OCI-LY1 (cell line): Measurements from ENCODE around the gene PSMD2.

Experiments
- H2AFZ ChIP-seq: fragments of 200-600 bp; sonication (generic), shearing (Covaris generic); 2 replicates; pipeline ENCODE4 v1.6.0; 2014; ENCODE audit warnings: antibody characterized with exemption, mild to moderate bottlenecking, low read length
- H3F3A ChIP-seq: fragments of 200-600 bp; sonication (generic), shearing (Covaris generic); 2 replicates; pipeline ENCODE4 v1.6.0; 2014; ENCODE audit warnings: mild to moderate bottlenecking, antibody characterized with exemption, low read length, moderate library complexity; ENCODE audit not compliant: insufficient read depth
- H3K27ac ChIP-seq: fragments of 200-600 bp; sonication (generic); 2 replicates; pipeline ENCODE4 v1.5.1; 2014; ENCODE audit warnings: low read length, mixed run types, mild to moderate bottlenecking, low read depth; ENCODE audit not compliant: poor library complexity, severe bottlenecking
- H3K27me3 ChIP-seq: fragments of 200-600 bp; sonication (generic); 2 replicates; pipeline ENCODE4 v1.6.0; 2014; ENCODE audit warnings: antibody characterized with exemption, mild to moderate bottlenecking, low read length, moderate library complexity; ENCODE audit not compliant: insufficient read depth
- H3K36me3 ChIP-seq: fragments of 200-600 bp; sonication (generic); 2 replicates; pipeline ENCODE4 v1.6.1; 2014; ENCODE audit warnings: mild to moderate bottlenecking, antibody characterized with exemption, low read length, moderate library complexity, mixed read lengths; ENCODE audit not compliant: insufficient read depth
- H3K4me1 ChIP-seq: fragments of 200-600 bp; sonication (generic); 2 replicates; pipeline ENCODE4 v1.5.1; 2014; ENCODE audit warnings: mild to moderate bottlenecking, low read length, moderate library complexity; ENCODE audit not compliant: insufficient read depth, severe bottlenecking
- H3K4me2 ChIP-seq: fragments of 200-600 bp; sonication (generic), shearing (Covaris generic); 2 replicates; pipeline ENCODE4 v1.6.1; 2014; ENCODE audit warnings: low read length
- H3K4me3 ChIP-seq: fragments of 200-600 bp; sonication (generic); 2 replicates; pipeline ENCODE4 v1.5.1; 2014; ENCODE audit warnings: low read length, low read depth, mild to moderate bottlenecking, mixed read lengths; ENCODE audit not compliant: poor library complexity, severe bottlenecking
- H3K79me2 ChIP-seq: fragments of 200-600 bp; shearing (Covaris generic); 2 replicates; pipeline ENCODE4 v1.6.1; 2016; ENCODE audit warnings: mixed run types, low read length, mixed read lengths; ENCODE audit not compliant: insufficient read depth
- H3K9ac ChIP-seq: fragments of 200-600 bp; sonication (generic), shearing (Covaris generic); 2 replicates; pipeline ENCODE4 v1.6.1; 2014; ENCODE audit warnings: mild to moderate bottlenecking, low read length, mixed read lengths
- H3K9me2 ChIP-seq: fragments of 200-600 bp; sonication (generic), shearing (Covaris generic); 2 replicates; pipeline ENCODE4 v1.6.1; 2014; ENCODE audit warnings: low read depth, mild to moderate bottlenecking, low read length, mixed read lengths
- H3K9me3 ChIP-seq: fragments of 200-600 bp; shearing (Covaris generic); 2 replicates; pipeline ENCODE4 v1.6.1; 2014; ENCODE audit warnings: low read length, mixed read lengths
- H4K20me1 ChIP-seq: fragments of 200-600 bp; sonication (generic), shearing (Covaris generic); 2 replicates; pipeline ENCODE4 v1.6.0; 2016; ENCODE audit warnings: mild to moderate bottlenecking, low read length; ENCODE audit not compliant: insufficient read depth
- CTCF ChIP-seq: fragments of 200-600 bp; sonication (generic), shearing (Covaris generic); IDR thresholded peaks from 2 replicates; pipeline ENCODE4 v1.5.1; 2017; ENCODE audit warnings: mild to moderate bottlenecking, antibody characterized with exemption, low read length, moderate library complexity, mixed read lengths
- EZH2 ChIP-seq: fragments of 200-600 bp; sonication (generic), shearing (Covaris generic); IDR thresholded peaks from 2 replicates; pipeline ENCODE4 v1.8.0; 2017; ENCODE audit warnings: borderline replicate concordance, mixed run types, mild to moderate bottlenecking, antibody characterized with exemption, low read length, moderate library complexity, mixed read lengths

PSMD2 gene

GRCh38 chr3:184343200-184343876 is 44.3 kb downstream of the PSMD2 start:
- Histone ChIP-seq H3K27ac (no peak overlapping the region), H3K9me3 (no peaks in the 10 kb centered on the region), H3K27me3 (no peaks in the 10 kb centered on the region; the same call in 1 of the 2 replicates), H3K79me2 (no peaks in the 10 kb centered on the region), H3K4me2 (no peak overlapping the region), H3K36me3 (no peaks in the 10 kb centered on the region), H3F3A (no peaks in the 10 kb centered on the region), H3K9ac (no peak overlapping the region), H3K4me3 (no peak overlapping the region), H4K20me1 (no peaks in the 10 kb centered on the region), H3K9me2 (no peaks in the 10 kb centered on the region), H3K4me1 (no peaks in the 10 kb centered on the region), H2AFZ (no peak overlapping the region)
- TF ChIP-seq EZH2 (no peak), CTCF (no peak)

DNA sequence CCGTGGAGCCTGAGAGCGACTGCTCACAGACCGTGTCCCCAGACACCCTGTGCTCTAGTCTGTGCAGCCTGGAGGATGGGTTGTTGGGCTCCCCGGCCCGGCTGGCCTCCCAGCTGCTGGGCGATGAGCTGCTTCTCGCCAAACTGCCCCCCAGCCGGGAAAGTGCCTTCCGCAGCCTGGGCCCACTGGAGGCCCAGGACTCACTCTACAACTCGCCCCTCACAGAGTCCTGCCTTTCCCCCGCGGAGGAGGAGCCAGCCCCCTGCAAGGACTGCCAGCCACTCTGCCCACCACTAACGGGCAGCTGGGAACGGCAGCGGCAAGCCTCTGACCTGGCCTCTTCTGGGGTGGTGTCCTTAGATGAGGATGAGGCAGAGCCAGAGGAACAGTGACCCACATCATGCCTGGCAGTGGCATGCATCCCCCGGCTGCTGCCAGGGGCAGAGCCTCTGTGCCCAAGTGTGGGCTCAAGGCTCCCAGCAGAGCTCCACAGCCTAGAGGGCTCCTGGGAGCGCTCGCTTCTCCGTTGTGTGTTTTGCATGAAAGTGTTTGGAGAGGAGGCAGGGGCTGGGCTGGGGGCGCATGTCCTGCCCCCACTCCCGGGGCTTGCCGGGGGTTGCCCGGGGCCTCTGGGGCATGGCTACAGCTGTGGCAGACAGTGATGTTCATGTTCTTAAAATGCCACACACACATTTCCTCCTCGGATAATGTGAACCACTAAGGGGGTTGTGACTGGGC is 45.7 kb downstream of the PSMD2 start:
- H2AFZ ChIP-seq = no peak overlapping the region
- no peaks in the 10 kb centered on the region for H3K36me3 ChIP-seq
- no peaks in the 10 kb centered on the region for H4K20me1 ChIP-seq
- no peaks in the 10 kb centered on the region for H3K9me3 ChIP-seq
- TF ChIP-seq EZH2 (no peak), CTCF (no peak)
- H3K4me1 ChIP-seq = no peaks in the 10 kb centered on the region
- no peaks in the 10 kb centered on the region for H3K79me2 ChIP-seq
- no peak overlapping the region for H3K4me2 ChIP-seq
- H3K27me3 ChIP-seq = no peaks in the 10 kb centered on the region; the same call in 1 of the 2 replicates
- no peak overlapping the region for H3K27ac ChIP-seq
- no peak overlapping the region for H3K9ac ChIP-seq
- no peak overlapping the region for H3K4me3 ChIP-seq
- H3K9me2 ChIP-seq = no peaks in the 10 kb centered on the region
- H3F3A ChIP-seq = no peaks in the 10 kb centered on the region

DNA sequence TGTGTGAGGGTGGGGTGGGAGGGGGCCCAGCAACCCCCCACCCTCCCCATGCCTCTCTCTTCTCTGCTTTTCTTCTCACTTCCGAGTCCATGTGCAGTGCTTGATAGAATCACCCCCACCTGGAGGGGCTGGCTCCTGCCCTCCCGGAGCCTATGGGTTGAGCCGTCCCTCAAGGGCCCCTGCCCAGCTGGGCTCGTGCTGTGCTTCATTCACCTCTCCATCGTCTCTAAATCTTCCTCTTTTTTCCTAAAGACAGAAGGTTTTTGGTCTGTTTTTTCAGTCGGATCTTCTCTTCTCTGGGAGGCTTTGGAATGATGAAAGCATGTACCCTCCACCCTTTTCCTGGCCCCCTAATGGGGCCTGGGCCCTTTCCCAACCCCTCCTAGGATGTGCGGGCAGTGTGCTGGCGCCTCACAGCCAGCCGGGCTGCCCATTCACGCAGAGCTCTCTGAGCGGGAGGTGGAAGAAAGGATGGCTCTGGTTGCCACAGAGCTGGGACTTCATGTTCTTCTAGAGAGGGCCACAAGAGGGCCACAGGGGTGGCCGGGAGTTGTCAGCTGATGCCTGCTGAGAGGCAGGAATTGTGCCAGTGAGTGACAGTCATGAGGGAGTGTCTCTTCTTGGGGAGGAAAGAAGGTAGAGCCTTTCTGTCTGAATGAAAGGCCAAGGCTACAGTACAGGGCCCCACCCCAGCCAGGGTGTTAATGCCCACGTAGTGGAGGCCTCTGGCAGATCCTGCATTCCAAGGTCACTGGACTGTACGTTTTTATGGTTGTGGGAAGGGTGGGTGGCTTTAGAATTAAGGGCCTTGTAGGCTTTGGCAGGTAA is 46.5 kb downstream of the PSMD2 start:
- no peaks in the 10 kb centered on the region for H3K9me3 ChIP-seq
- no peak overlapping the region for H3K9ac ChIP-seq
- H3K4me3 ChIP-seq = no peak overlapping the region
- no peaks in the 10 kb centered on the region for H3K36me3 ChIP-seq
- no peaks in the 10 kb centered on the region for H3K4me1 ChIP-seq
- no peaks in the 10 kb centered on the region; the same call in 1 of the 2 replicates for H3K27me3 ChIP-seq
- TF ChIP-seq CTCF = peak; percentile 56
- no peak for TF ChIP-seq EZH2
- H3K9me2 ChIP-seq = no peaks in the 10 kb centered on the region
- H3F3A ChIP-seq = no peaks in the 10 kb centered on the region
- no peak overlapping the region for H2AFZ ChIP-seq
- no peak overlapping the region for H3K27ac ChIP-seq
- H4K20me1 ChIP-seq = no peaks in the 10 kb centered on the region
- no peak overlapping the region for H3K4me2 ChIP-seq
- H3K79me2 ChIP-seq = no peaks in the 10 kb centered on the region
